Activated CD8-positive, alpha-beta memory T cell treated with anti-CD3 and anti-CD28 coated beads, Interleukin-2, amount 10 ng/mL, durations not matched to agents 7 days and 5 days (primary cell): Measurements from ENCODE around the gene HUS1. TPM values are rescaled to one million over a fixed set of nuclear protein-coding genes. Genes with fewer than 3 reads are reported as not detected.
"Not testable (repeated sequence)": the region's sequence is repeated elsewhere in the genome, so short reads cannot be mapped to it uniquely, and the experiment has no call there.

ENCODE experiments used
- ATAC-seq: fragments of 150-1000 bp; cut with Tn5 transposase; one replicate; pipeline ENCODE4 v1.10.0; 2021; ENCODE audit warnings: moderate library complexity
- CTCF ChIA-PET: fragments of 350-600 bp; sonication (Branson Sonifier 250); formaldehyde crosslinking; loops from one replicate; lab custom pipeline; 2021; ENCODE audit warnings: antibody characterized with exemption; lab: Charles Lee
- DNase-seq: peaks from one replicate; pipeline ENCODE4 v3.0.0-alpha.2; 2020
- H3K27ac Mint-ChIP-seq: one replicate; pipeline ENCODE4 v1.8.0; 2021; ENCODE audit warnings: mild to moderate bottlenecking, mixed read lengths
- H3K27me3 Mint-ChIP-seq: one replicate; pipeline ENCODE4 v1.8.0; 2021; ENCODE audit warnings: mixed read lengths
- H3K36me3 Mint-ChIP-seq: one replicate; pipeline ENCODE4 v1.8.0; 2021; ENCODE audit warnings: mild to moderate bottlenecking, mixed read lengths
- H3K4me1 Mint-ChIP-seq: one replicate; pipeline ENCODE4 v1.8.0; 2021; ENCODE audit warnings: mixed read lengths
- H3K4me3 Mint-ChIP-seq: one replicate; pipeline ENCODE4 v1.8.0; 2021; ENCODE audit warnings: mild to moderate bottlenecking, moderate library complexity, mixed read lengths
- H3K9me3 Mint-ChIP-seq: one replicate; pipeline ENCODE4 v1.8.0; 2022; ENCODE audit warnings: low read depth, mixed read lengths
- total RNA-seq, 2 experiments: library from RNA; stranded (reverse); gene quantifications; one replicate each; pipeline ENCODE4 v1.2.3, GENCODE V29; 2021

Gene HUS1
- total RNA-seq, 2 experiments from 2014 or later = 27.0 to 30.8 TPM

DNA sequence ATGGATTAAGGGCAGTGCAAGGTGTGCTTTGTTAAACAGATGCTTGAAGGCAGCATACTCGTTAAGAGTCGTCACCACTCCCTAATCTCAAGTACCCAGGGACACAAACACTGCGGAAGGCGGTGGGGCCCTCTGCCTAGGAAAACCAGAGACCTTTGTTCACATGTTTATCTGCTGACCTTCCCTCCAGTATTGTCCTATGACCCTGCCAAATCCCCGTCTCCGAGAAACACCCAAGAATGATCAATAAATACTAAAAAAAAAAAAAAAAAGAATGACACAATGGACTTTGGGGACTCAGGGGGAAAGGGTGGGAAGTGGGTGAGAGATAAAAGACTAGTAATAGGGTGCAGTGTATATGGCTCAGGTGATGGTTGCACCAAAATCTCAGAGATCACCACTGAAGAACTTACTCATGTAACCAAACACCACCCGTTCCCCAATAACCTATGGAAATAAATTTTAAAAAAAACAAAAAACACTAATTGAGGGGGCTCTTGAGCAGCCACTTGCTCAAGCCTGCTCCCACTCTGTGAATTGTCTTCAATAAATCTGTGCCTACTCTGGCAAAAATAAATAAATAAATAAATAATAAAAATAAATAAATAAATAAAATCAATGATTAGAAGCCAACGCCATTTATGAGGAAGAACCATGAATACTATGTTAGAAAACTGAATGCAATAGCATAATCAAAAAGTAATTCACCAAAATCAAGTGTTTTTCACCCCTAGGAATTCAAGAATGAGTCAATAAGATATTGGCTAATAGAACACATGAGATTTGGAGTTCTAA lies 56.1 kb downstream of the HUS1 start:
- H3K4me1 Mint-ChIP-seq, H3K27ac Mint-ChIP-seq, CTCF ChIA-PET, H3K9me3 Mint-ChIP-seq, DNase-seq, H3K36me3 Mint-ChIP-seq, ATAC-seq, H3K4me3 Mint-ChIP-seq: not testable (repeated sequence)
- peaks cover 10% of the 10 kb centered on the region for H3K27me3 Mint-ChIP-seq

DNA sequence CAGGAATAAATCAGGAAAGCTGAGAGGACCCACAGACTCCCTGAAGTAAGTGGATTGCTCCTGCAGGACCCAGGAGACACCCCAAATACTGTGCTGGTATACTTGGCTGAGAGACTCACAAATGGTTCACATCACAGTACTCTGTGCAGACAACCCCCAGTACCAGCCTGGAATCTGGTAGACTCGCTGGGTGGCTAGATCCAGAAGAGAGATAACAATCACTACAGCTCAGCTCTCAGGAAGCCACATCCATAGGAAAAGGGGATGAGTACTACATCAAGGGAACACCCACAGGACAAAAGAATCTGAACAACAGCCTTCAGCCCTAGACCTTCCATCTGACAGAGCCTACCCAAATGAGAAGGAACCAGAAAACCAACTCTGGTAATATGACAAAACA lies 62.9 kb downstream of the HUS1 start:
- DNase-seq, H3K4me3 Mint-ChIP-seq, H3K36me3 Mint-ChIP-seq, H3K27ac Mint-ChIP-seq, CTCF ChIA-PET, H3K4me1 Mint-ChIP-seq, H3K9me3 Mint-ChIP-seq, ATAC-seq: not testable (repeated sequence)
- peaks cover 20% of the 10 kb centered on the region for H3K27me3 Mint-ChIP-seq

DNA sequence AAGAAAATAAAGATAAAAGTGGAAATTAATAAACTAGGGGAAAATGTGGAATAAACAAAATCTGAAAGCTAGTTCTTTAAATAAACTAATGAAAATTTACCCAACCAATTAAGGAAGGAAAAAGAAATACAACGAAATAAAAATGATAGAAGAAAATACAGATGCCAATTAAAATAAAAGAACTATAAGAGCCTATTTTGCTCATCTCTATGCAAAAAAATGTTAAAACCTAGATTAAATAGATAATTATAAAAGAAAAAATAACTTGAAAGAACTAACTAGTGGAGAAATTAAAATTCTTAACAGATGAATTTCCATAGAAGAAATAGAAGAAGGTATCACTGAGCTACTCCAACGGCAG lies 63.8 kb downstream of the HUS1 start:
- Mint-ChIP-seq H3K27me3 (peaks cover 18% of the 10 kb centered on the region), H3K36me3 (peaks cover 1% of the 10 kb centered on the region), H3K9me3 (peaks cover 4% of the 10 kb centered on the region), H3K27ac (no peak overlapping the region), H3K4me1 (no peaks in the 10 kb centered on the region), H3K4me3 (no peak overlapping the region)
- ATAC-seq (no peak), DNase-seq (no peak)
- CTCF ChIA-PET = no interaction called here

DNA sequence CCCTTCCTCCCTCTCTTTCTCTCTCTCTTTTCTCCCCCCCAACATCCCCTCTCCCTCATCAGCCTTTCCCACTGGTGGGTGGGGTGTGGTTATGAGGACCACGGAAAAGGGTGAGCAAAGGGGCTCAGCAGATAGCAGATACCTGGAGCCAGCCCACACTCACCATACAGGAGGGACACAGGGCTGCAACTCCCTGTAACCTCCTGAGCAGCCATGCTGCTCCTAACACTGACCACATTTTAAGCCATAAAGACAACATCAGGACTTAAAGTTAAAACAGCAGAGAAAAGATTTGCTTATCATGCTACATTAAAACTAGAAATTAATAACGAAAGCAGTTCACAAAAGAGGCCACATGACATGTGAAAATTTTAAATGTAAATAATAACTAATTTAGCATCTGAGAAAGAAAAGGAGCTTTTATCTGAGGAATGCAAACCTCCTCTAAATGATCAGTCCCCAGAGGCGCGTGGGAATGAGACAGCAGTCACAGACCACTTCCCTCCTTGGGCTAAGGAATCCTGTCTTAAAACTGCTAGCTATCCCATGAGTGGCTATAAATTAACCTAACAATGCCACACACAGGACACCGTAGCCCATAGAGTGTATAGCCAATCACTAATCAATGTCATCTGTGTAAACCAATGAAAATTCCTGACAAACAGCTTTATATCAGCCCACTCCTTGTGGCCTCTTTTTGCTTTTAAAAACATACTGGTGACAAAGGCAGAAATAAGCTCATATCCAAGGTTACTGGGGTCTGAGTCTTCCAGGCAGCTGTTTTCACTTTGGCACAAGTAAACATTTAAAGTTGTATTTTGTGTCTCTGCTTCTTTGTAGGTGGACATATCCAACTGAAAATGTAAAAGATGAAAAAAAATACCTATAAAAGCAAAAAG lies 64.4 kb downstream of the HUS1 start:
- CTCF ChIA-PET = no interaction called here
- ATAC-seq (no peak), DNase-seq (no peak)
- Mint-ChIP-seq H3K4me3 (no peak overlapping the region), H3K9me3 (peaks cover 4% of the 10 kb centered on the region), H3K27ac (no peak overlapping the region), H3K36me3 (no peaks in the 10 kb centered on the region), H3K27me3 (peaks cover 15% of the 10 kb centered on the region), H3K4me1 (no peaks in the 10 kb centered on the region)

Other genes starting within 250 kb of the HUS1 start
- gene PKD1L1, start 31.1 kb downstream of the HUS1 start, total RNA-seq = under 1 TPM; 0.06 to 0.19 TPM
- gene SUN3, start 49.5 kb upstream of the HUS1 start, total RNA-seq = not detected
- gene C7orf57, start 55.9 kb upstream of the HUS1 start, total RNA-seq = under 1 TPM; 0.12 to 0.15 TPM
- gene UPP1, start 109.7 kb upstream of the HUS1 start, total RNA-seq = 10 to 100 TPM; 57.9 to 87.6 TPM
- under 1 TPM; 0.05 to 0.06 TPM for gene ABCA13, start 191.8 kb upstream of the HUS1 start, total RNA-seq